Type B pancreatic cell (in vitro differentiated cells): ENCODE data around the gene STPG1. TPM values are rescaled to one million over a fixed set of nuclear protein-coding genes. Genes with fewer than 3 reads are reported as not detected.
A peak's percentile ranks its signal among the peaks of the same experiment; 100 is the strongest.

Experiments used
- DNase-seq: peaks from one replicate; pipeline ENCODE4 v3.0.0; 2021; ENCODE audit warnings: mixed read lengths; ENCODE audit not compliant: unreplicated experiment; ENCODE audit errors: extremely low spot score
- H3K27ac Mint-ChIP-seq: 2 replicates; pipeline ENCODE4 v1.8.0; 2021; ENCODE audit warnings: mild to moderate bottlenecking, mixed read lengths
- H3K27me3 Mint-ChIP-seq: 2 replicates; pipeline ENCODE4 v1.8.0; 2021; ENCODE audit warnings: mixed read lengths
- H3K36me3 Mint-ChIP-seq: 2 replicates; pipeline ENCODE4 v1.8.0; 2021; ENCODE audit warnings: mixed read lengths
- H3K4me1 Mint-ChIP-seq: one replicate; pipeline ENCODE4 v1.8.0; 2021; ENCODE audit warnings: mixed read lengths; ENCODE audit not compliant: unreplicated experiment
- H3K4me3 Mint-ChIP-seq: 2 replicates; pipeline ENCODE4 v1.8.0; 2021; ENCODE audit warnings: mild to moderate bottlenecking, mixed read lengths
- H3K9me3 Mint-ChIP-seq: 2 replicates; pipeline ENCODE4 v1.8.0; 2021; ENCODE audit warnings: mixed read lengths
- total RNA-seq: library from RNA; stranded (reverse); gene quantifications from 2 replicates; pipeline ENCODE4 v1.2.1, GENCODE V29; 2021; ENCODE audit warnings: low replicate concordance
- TF ChIP-seq, protein P1 (sequence below): fragments of 200-600 bp; sonication (generic); conservative IDR thresholded peaks from 2 replicates; pipeline ENCODE4 v1.5.0; 2021; ENCODE audit warnings: antibody characterized with exemption, mild to moderate bottlenecking

Gene STPG1
- total RNA-seq, 1 donor from 2014 or later, result 8.7 TPM

DNA sequence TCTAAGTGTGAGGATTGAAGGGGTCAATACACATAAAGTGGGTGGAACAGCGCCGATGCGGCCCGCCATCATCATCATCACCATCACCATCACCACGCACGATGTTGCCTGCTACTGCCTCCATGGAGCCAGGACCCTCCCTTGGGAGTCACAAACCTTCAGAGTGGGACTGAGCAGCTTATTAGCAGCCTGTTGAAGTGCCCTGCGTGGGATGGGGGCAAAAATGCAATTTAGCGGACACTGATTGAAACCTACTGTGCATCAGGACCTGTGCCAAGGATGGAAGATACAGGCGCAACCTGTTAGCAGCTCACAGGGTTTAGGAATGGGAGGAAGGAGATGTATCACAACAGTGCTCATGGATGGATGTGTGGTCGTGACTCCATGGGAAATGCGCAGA, 26.7 kb downstream of the STPG1 start:
- Mint-ChIP-seq H3K4me1 (peaks cover 34% of the 10 kb centered on the region), H3K27ac (no peak overlapping the region), H3K36me3 (peaks cover 11% of the 10 kb centered on the region), H3K27me3 (no peaks in the 10 kb centered on the region), H3K4me3 (no peak overlapping the region), H3K9me3 (no peaks in the 10 kb centered on the region)
- no peak for DNase-seq
- TF ChIP-seq, protein P1, sequence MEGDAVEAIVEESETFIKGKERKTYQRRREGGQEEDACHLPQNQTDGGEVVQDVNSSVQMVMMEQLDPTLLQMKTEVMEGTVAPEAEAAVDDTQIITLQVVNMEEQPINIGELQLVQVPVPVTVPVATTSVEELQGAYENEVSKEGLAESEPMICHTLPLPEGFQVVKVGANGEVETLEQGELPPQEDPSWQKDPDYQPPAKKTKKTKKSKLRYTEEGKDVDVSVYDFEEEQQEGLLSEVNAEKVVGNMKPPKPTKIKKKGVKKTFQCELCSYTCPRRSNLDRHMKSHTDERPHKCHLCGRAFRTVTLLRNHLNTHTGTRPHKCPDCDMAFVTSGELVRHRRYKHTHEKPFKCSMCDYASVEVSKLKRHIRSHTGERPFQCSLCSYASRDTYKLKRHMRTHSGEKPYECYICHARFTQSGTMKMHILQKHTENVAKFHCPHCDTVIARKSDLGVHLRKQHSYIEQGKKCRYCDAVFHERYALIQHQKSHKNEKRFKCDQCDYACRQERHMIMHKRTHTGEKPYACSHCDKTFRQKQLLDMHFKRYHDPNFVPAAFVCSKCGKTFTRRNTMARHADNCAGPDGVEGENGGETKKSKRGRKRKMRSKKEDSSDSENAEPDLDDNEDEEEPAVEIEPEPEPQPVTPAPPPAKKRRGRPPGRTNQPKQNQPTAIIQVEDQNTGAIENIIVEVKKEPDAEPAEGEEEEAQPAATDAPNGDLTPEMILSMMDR, result no peak

DNA sequence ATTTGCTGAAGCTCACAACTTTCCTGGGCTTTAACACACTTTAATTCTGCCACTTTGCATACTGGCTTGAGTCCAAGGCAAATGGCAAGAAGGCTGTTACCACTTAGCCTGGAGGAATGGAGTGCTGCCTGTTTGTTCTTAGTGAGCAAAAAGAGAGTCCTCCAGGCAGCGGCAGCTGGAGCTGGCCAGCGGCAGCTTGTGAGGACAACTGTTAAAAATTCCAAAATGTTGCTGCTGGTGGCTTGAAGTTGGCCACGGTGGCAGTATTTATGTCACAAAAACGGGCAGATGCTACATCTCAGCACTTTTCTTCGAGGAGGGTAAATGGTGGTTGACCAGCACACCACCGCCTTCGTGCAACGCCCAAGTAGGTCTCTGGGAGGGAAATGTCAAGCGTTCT, 27.3 kb downstream of the STPG1 start:
- Mint-ChIP-seq H3K4me3 (no peak overlapping the region), H3K27ac (no peak overlapping the region), H3K36me3 (peaks cover 15% of the 10 kb centered on the region), H3K27me3 (no peaks in the 10 kb centered on the region), H3K4me1 (peaks cover 33% of the 10 kb centered on the region), H3K9me3 (no peaks in the 10 kb centered on the region)
- DNase-seq, result no peak
- TF ChIP-seq, protein P1, result no peak

DNA sequence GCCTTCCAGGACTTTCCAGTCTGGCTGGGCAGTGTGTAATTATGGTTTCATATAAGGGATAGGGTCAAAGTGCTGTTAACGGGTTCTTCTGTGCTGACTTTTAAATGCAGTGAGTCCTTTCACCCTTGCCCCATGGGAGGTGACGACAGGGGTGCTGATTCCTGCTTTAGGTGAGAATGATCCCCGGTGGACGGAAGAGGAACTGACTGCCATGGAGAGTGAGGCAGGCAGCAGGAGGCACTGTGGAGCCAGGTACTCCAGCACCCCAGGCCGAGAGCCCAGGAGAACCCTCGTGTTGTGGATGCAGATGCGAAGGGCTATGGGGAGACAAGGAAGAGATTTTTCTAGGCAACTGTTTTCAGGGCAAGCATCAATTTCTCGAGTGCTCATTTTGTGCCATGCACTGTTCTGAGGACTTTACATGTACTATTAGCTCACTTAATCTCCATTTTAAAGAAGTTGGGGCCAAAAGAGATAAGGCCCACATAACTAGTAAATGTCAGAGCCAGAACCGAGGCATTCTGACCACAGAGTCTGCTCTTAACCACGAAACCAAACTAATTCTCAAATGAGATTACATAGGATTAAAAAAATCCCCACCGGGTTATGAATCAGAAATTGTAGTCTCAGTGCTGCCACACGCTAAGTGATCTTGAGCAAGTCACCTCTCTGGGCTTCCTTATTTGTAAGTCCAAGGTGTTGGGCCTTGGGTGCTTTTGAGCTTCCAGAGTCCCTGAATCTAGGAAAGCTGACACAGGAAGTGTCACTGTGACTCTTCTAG, 28.2 kb downstream of the STPG1 start:
- H3K27ac Mint-ChIP-seq, result no peak overlapping the region
- no peak for DNase-seq
- H3K36me3 Mint-ChIP-seq, result peaks cover 16% of the 10 kb centered on the region
- no peaks in the 10 kb centered on the region for H3K27me3 Mint-ChIP-seq
- TF ChIP-seq, protein P1, result peak; percentile 60
- no peak overlapping the region for H3K4me3 Mint-ChIP-seq
- H3K4me1 Mint-ChIP-seq, result peaks cover 30% of the 10 kb centered on the region
- no peaks in the 10 kb centered on the region for H3K9me3 Mint-ChIP-seq

DNA sequence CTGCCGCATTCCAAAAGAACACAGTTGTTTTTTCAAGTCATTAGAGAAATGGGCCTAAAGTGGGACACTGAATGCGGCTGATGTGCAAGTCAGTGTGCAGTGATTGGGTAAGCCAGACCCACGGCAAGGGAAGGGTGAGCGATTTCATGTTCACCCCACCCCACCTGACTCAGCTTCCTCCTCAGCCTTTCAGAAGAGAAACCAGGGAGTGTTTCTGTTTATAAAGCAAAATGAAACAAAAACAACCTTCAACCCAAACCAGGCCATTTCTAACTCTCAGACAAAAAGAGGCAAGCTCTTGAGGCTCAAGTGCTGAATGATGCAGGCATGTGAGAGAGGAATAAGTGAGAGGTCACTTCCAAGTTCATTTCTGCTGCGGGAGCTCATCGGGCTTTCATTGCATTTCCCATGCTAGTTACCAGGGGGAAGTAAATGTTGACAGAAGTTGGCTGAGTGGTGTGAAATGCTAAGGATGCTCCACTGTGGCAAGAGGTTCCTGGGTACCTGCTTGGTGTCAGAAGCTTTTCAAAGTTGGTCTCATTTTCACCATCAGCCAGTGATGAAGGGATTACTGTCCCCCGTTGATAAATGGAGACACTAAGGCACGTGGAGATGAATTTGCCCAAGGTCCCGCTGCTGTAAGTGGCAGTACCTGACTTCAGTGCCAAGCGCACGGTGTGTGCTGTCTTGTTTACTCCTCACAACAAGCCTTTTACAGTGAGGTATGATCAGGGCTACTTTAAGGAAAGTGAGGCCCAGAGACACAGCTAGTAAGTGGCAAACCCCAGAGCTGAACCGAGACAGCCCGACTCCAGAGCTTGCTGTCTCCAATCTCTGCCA, 29.1 kb downstream of the STPG1 start:
- TF ChIP-seq, protein P1, result no peak
- no peak for DNase-seq
- H3K27me3 Mint-ChIP-seq, result no peaks in the 10 kb centered on the region
- H3K4me1 Mint-ChIP-seq, result peaks cover 31% of the 10 kb centered on the region
- peak overlapping the region; percentile 15 for H3K4me3 Mint-ChIP-seq
- H3K27ac Mint-ChIP-seq, result peak overlapping the region; percentile 87
- no peaks in the 10 kb centered on the region for H3K9me3 Mint-ChIP-seq
- peaks cover 11% of the 10 kb centered on the region for H3K36me3 Mint-ChIP-seq

DNA sequence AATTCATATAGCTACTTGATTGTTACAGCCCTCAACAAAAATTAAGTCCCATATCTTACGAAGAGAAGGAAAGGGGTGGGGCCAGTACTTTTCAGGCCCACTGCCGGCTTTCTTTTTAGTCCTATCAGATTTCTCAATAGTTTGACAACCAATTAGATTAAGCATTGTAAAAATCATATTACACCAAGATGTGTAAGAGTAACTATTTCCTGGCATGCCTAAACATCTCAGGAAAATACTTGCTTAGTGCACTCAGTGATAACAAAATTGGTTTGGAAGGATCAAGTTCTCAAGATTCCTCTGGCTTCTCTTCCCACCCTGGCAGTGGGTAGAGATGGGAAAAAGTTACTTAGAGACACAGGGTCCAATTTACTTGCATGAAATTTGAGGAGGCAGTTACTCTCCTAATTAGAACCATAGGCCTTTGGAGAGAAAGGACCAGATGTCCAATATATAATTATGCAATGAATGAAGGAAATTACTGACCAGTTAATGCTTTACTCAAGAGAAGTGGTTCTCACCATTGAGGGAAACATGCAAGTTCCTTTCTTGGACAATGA, 30.1 kb downstream of the STPG1 start:
- H3K36me3 Mint-ChIP-seq, result peaks cover 14% of the 10 kb centered on the region
- peak overlapping the region; percentile 87 for H3K27ac Mint-ChIP-seq
- no peak overlapping the region for H3K4me3 Mint-ChIP-seq
- DNase-seq, result no peak
- no peaks in the 10 kb centered on the region for H3K27me3 Mint-ChIP-seq
- peaks cover 32% of the 10 kb centered on the region for H3K4me1 Mint-ChIP-seq
- H3K9me3 Mint-ChIP-seq, result no peaks in the 10 kb centered on the region
- TF ChIP-seq, protein P1, result no peak
